Psoas muscle (tissue), 8 donors: Measurements from ENCODE around the gene DOCK1. TPM values are rescaled to one million over a fixed set of nuclear protein-coding genes. Genes with fewer than 3 reads are reported as not detected.

Experiments
- ATAC-seq, 4 donors: fragments of 200-7000 bp; cut with Tn5 transposase; one replicate each; pipeline ENCODE4 v1.9.1; 2020; ENCODE audit warnings: moderate library complexity in 3 of 4, mild to moderate bottlenecking in 2 of 4
- DNase-seq, 2 donors: peaks; one replicate each; pipeline ENCODE4 v3.0.0-alpha.2; 2020
- H3K27ac ChIP-seq: fragments of 200-600 bp; one replicate; pipeline ENCODE4 v1.8.0; 2022
- H3K27me3 ChIP-seq, 3 donors: fragments of 200-600 bp in 1 of 3; one replicate each; pipeline versions ENCODE4 v1.6.1 to v1.8.0; 2013 to 2022; ENCODE audit warnings: low read length in 2 of 3, mild to moderate bottlenecking in 2 of 3, moderate library complexity in 1 of 3; ENCODE audit not compliant: insufficient read depth in 3 of 3
- H3K36me3 ChIP-seq, 2 donors: fragments of 200-600 bp in 1 of 2; one replicate each; pipeline versions ENCODE4 v1.6.1 to v1.8.0; 2013 to 2022; ENCODE audit warnings: low read depth in 1 of 2, mild to moderate bottlenecking in 1 of 2, moderate library complexity in 1 of 2; ENCODE audit not compliant: insufficient read depth in 1 of 2
- H3K4me1 ChIP-seq: fragments of 200-600 bp; one replicate; pipeline ENCODE4 v1.8.0; 2022
- H3K4me3 ChIP-seq: fragments of 200-600 bp; one replicate; pipeline ENCODE4 v1.8.0; 2022; ENCODE audit warnings: mild to moderate bottlenecking
- H3K9me3 ChIP-seq: fragments of 200-600 bp; one replicate; pipeline ENCODE4 v1.8.0; 2022
- WGBS, 3 donors: extraction: QIAGEN DNeasy Blood & Tissue Kit; methylation state at CpG; one replicate each; pipeline versions ENCODE4 v1.1.6 to v1.1.7; 2013; 5-methylcytosine and 5-hydroxymethylcytosine counted together
- intact Hi-C, 2 donors: fragments of 100-400 bp; cut with DNase I; formaldehyde crosslinking; loops; one replicate each; pipeline versions ENCODE4 v1.11.0 to v1.14.2; 2022
- polyA plus RNA-seq, 3 donors: library from polyadenylated mRNA; stranded (reverse); fragments of 200-250 nt; gene quantifications; one replicate each; pipeline ENCODE4 v1.2.3, GENCODE V29; 2013
- total RNA-seq, 4 donors: library from RNA; stranded (reverse); fragmentation: NEBNext Ultra II Directional in 2 of 4; extraction: Animal tissue kit (Norgen Biotek cat#: 25700) in 2 of 4; gene quantifications; one replicate each; pipeline versions ENCODE4 v1.2.1 to v1.2.4, GENCODE V29; 2021 to 2023
- TF ChIP-seq, protein P1 (sequence below): fragments of 200-600 bp; IDR thresholded peaks from one replicate; pipeline ENCODE4 v1.8.0; 2022; ENCODE audit warnings: antibody characterized with exemption
- donor health status: healthy with polysubstance abuse.
- donor health status: DM: no; HTN: no; CAD: no; lungs with moderate emphysema.
- donor health status: Bipolar disorder and iron deficiency.
- donor health status: healthy.
- donor health status: DM: yes; HTN: yes; CAD: no.
- donor health status: DM: no; HTN: no; CAD: no.
- donor health status: DM: no; HTN: no; CAD: no.
- donor health status: DM: yes; HTN: yes; CAD: no.

The DOCK1 gene
- total and polyA plus RNA-seq, 7 donors: 2.1 to 11.3 (median 5.4) TPM

DNA sequence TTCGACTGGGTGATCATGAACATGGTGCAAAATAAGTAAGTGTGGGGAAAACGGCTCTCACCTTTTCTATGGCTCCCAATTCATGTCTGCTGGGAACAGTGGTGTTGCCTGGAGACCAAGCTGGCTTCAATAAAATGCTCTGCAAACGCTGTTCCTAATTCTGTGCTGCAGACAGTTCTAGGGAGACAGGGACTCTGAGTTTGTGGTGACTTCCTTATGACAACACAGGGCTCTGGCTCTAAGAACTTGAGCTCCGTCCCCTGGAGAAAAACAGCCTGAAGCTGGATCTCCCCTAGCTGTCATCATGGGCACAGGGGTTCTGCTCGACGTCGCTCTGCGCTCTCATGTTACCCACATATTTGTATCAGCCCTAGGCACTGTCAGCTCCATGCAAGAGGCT lies 352.2 kb downstream of the DOCK1 start:
- no peak for ATAC-seq
- TF ChIP-seq, protein P1, sequence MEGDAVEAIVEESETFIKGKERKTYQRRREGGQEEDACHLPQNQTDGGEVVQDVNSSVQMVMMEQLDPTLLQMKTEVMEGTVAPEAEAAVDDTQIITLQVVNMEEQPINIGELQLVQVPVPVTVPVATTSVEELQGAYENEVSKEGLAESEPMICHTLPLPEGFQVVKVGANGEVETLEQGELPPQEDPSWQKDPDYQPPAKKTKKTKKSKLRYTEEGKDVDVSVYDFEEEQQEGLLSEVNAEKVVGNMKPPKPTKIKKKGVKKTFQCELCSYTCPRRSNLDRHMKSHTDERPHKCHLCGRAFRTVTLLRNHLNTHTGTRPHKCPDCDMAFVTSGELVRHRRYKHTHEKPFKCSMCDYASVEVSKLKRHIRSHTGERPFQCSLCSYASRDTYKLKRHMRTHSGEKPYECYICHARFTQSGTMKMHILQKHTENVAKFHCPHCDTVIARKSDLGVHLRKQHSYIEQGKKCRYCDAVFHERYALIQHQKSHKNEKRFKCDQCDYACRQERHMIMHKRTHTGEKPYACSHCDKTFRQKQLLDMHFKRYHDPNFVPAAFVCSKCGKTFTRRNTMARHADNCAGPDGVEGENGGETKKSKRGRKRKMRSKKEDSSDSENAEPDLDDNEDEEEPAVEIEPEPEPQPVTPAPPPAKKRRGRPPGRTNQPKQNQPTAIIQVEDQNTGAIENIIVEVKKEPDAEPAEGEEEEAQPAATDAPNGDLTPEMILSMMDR: no peak
- Histone ChIP-seq H3K36me3 (no peaks in the 10 kb centered on the region), H3K9me3 (no peaks in the 10 kb centered on the region), H3K27me3 (no peaks in the 10 kb centered on the region), H3K4me1 (no peaks in the 10 kb centered on the region), H3K4me3 (no peak overlapping the region), H3K27ac (no peak overlapping the region)
- DNase-seq: no peak
- 62 to 69% (median 67%) methylated on average over 8 of the region's 8 CpGs for WGBS, 3 donors
- intact Hi-C loops: no loop called here

DNA sequence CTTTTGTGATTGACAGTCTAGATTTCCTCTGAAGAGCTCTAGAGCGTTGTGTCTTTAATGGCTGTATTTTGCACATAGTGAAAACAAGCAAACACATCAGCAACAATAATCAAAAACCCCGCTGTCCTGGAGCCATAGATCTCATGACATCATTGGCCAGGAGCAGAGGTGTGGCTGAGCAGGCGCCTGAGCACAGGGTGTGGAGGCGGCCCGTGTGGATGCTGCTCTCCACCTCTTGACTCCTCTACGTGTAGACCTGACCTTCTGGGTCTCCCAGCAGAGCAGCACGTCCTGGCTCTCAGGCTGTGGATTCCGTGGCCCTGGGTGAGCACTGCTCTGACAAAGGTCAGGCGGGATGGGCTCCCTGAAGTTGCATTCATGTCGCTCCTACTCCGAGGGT lies 354.1 kb downstream of the DOCK1 start:
- Histone ChIP-seq H3K4me3 (no peak overlapping the region), H3K27ac (no peak overlapping the region), H3K9me3 (no peaks in the 10 kb centered on the region), H3K36me3 (no peaks in the 10 kb centered on the region), H3K27me3 (no peaks in the 10 kb centered on the region), H3K4me1 (no peaks in the 10 kb centered on the region)
- 90 to 97% (median 94%) methylated on average over 11 of the region's 11 CpGs for WGBS, 3 donors
- intact Hi-C loops: no loop called here
- ATAC-seq: no peak
- DNase-seq: no peak
- TF ChIP-seq, protein P1: no peak

DNA sequence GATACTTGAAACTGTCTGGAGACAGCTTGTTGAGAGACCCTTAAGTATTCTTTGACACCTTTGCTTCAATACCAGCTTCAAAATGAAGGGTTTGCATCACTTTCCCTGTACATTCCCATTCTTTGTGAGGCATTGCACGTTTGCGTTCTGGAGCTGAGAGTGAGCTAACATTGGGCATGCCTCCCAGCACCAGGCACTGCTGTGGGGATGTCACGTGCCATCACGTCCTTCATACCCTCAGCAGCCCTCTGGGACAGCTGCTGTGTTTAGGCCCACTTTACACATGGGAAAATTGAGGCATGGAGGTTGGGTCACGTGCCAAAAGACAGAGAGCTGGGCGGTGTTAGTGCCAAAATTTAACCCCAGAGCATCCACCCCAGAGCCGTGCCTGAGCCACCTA lies 357.4 kb downstream of the DOCK1 start:
- H3K36me3 ChIP-seq: no peaks in the 10 kb centered on the region
- ATAC-seq: no peak
- 89 to 94% (median 89%) methylated on average over 7 of the region's 7 CpGs for WGBS, 3 donors
- intact Hi-C loops: no loop called here
- TF ChIP-seq, protein P1: no peak
- no peaks in the 10 kb centered on the region for H3K27me3 ChIP-seq
- H3K4me1 ChIP-seq: no peaks in the 10 kb centered on the region
- no peak overlapping the region for H3K27ac ChIP-seq
- H3K9me3 ChIP-seq: no peaks in the 10 kb centered on the region
- H3K4me3 ChIP-seq: no peak overlapping the region
- DNase-seq: no peak

DNA sequence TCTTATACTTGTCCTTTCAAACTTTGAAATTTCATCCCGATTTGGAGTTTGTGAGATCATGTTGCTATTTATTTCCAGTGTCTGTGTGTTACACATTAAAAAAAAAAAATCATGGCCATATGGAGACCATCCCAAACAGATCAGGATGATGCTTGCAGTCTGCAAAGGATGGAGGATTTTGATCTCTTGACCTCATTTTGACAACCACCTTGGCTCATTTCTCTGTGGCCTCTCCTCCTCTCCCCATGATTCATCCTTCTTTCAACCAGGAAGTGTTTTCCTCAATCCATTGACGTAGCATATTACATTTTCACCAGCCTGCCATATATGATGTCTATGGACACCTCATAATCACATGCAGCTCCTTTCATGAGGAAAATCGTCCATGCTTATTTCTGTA lies 360.1 kb downstream of the DOCK1 start:
- no peak for DNase-seq
- no peaks in the 10 kb centered on the region for H3K4me1 ChIP-seq
- no peaks in the 10 kb centered on the region for H3K36me3 ChIP-seq
- no peaks in the 10 kb centered on the region for H3K27me3 ChIP-seq
- H3K9me3 ChIP-seq: no peaks in the 10 kb centered on the region
- ATAC-seq: no peak
- no peak overlapping the region for H3K27ac ChIP-seq
- WGBS, 3 donors: 90 to 98% (median 93%) methylated on average over 3 of the region's 3 CpGs
- TF ChIP-seq, protein P1: no peak
- intact Hi-C loops: no loop called here
- H3K4me3 ChIP-seq: no peak overlapping the region

DNA sequence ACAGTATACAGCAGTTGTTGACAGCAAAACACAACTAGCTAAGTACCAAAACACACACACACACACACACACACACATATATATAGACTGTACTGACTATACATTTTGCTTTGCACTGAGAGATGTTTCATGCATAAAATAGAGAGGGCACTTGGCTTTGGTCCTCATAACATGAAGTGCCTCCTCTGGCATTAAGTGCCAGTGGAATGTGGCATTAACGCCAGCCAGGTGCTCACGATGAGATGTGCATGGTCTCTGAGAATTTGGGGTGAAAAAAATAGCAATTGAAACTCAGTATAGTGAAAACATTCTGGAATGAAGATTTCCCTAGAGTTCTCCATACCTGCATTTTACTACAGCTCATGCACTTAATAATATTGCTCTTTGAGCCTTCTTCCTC lies 361.2 kb downstream of the DOCK1 start:
- ATAC-seq (no peak), DNase-seq (no peak)
- Histone ChIP-seq H3K9me3 (no peaks in the 10 kb centered on the region), H3K4me1 (no peaks in the 10 kb centered on the region), H3K36me3 (no peaks in the 10 kb centered on the region), H3K27ac (no peak overlapping the region), H3K4me3 (no peak overlapping the region), H3K27me3 (no peaks in the 10 kb centered on the region)
- TF ChIP-seq, protein P1: no peak
- intact Hi-C loops: no loop called here
- WGBS, 3 donors: 78 to 85% (median 81%) methylated on average over 2 of the region's 2 CpGs
